Nephron (organoid): ENCODE results near the gene CYREN.
A peak's percentile ranks its signal among the peaks of the same experiment; 100 is the strongest.
"Not testable (repeated sequence)": the region's sequence is repeated elsewhere in the genome, so short reads cannot be mapped to it uniquely, and the experiment has no call there.

Source experiments
- H3K27ac Mint-ChIP-seq, 3 experiments: 2 replicates each; pipeline ENCODE4 v1.8.0; 2020; ENCODE audit warnings: mixed read lengths in 3 of 3, mild to moderate bottlenecking in 2 of 3, moderate library complexity in 1 of 3
- H3K27me3 Mint-ChIP-seq: 2 replicates; pipeline ENCODE4 v1.8.0; 2021; ENCODE audit warnings: low read depth, mild to moderate bottlenecking, moderate library complexity, mixed read lengths
- H3K36me3 Mint-ChIP-seq: 2 replicates; pipeline ENCODE4 v1.8.0; 2020; ENCODE audit warnings: low read depth, mixed read lengths
- H3K4me1 Mint-ChIP-seq: 2 replicates; pipeline ENCODE4 v1.8.0; 2020; ENCODE audit warnings: mixed read lengths
- H3K4me3 Mint-ChIP-seq, 3 experiments: 2 replicates each; pipeline ENCODE4 v1.8.0; 2020; ENCODE audit warnings: mild to moderate bottlenecking in 3 of 3, mixed read lengths in 3 of 3, moderate library complexity in 2 of 3
- H3K9me3 Mint-ChIP-seq: 2 replicates; pipeline ENCODE4 v1.8.0; 2020; ENCODE audit warnings: mixed read lengths
- CTCF ChIP-seq, 3 experiments: fragments of 200-600 bp; sonication (generic); IDR thresholded peaks; one replicate each; pipeline ENCODE4 v1.5.0; 2021; ENCODE audit warnings: antibody characterized with exemption in 3 of 3; ENCODE audit not compliant: unreplicated experiment in 3 of 3

The CYREN gene

GRCh38 chr7:135170998-135171481, 533 bp upstream of the CYREN start:
- peak overlapping the region; percentile 98 to 99 (median 99) for H3K27ac Mint-ChIP-seq
- not testable (repeated sequence) for H3K9me3 Mint-ChIP-seq, H3K27me3 Mint-ChIP-seq
- peak overlapping the region; percentile 90 to 95 (median 93) for H3K4me3 Mint-ChIP-seq
- H3K4me1 Mint-ChIP-seq: peaks cover 32% of the 10 kb centered on the region
- peak in 1 of 3 experiments; percentile 8 for TF ChIP-seq CTCF (IDR thresholded peaks at IDR 0.05; ENCODE audit: unreplicated experiment in 3 of 3)
- H3K36me3 Mint-ChIP-seq: peaks cover 41% of the 10 kb centered on the region

GRCh38 chr7:135169964-135170273, 588 bp downstream of the CYREN start:
- Mint-ChIP-seq H3K27ac (peak overlapping the region; percentile 93 to 99 (median 99)), H3K4me1 (peaks cover 32% of the 10 kb centered on the region), H3K4me3 (peak overlapping the region; percentile 90 to 95 (median 93)), H3K27me3 (no peaks in the 10 kb centered on the region), H3K36me3 (peaks cover 50% of the 10 kb centered on the region), H3K9me3 (no peaks in the 10 kb centered on the region)
- TF ChIP-seq CTCF (IDR thresholded peaks at IDR 0.05; ENCODE audit: unreplicated experiment in 3 of 3): no peak

- no peaks in the 10 kb centered on the region for H3K9me3 Mint-ChIP-seq
- H3K36me3 Mint-ChIP-seq: peaks cover 56% of the 10 kb centered on the region
- peaks cover 32% of the 10 kb centered on the region for H3K4me1 Mint-ChIP-seq
Measured at GRCh38 chr7:135169141-135169963, 1.2 kb downstream of the CYREN start.

GRCh38 chr7:135168489-135169140, 1.9 kb downstream of the CYREN start:
- Mint-ChIP-seq H3K36me3 (peaks cover 63% of the 10 kb centered on the region), H3K4me3 (peak overlapping the region; percentile 90 to 95 (median 93)), H3K27me3 (no peaks in the 10 kb centered on the region), H3K27ac (peak overlapping the region; percentile 93 to 99 (median 99)), H3K9me3 (no peaks in the 10 kb centered on the region), H3K4me1 (peaks cover 32% of the 10 kb centered on the region)
- TF ChIP-seq CTCF (IDR thresholded peaks at IDR 0.05; ENCODE audit: unreplicated experiment in 3 of 3): no peak

More at GRCh38 chr7:135169141-135169963, 1.2 kb downstream of the CYREN start:
- Mint-ChIP-seq H3K4me3 (peak overlapping the region; percentile 90 to 95 (median 93)), H3K27ac (peak overlapping the region; percentile 93 to 99 (median 99)), H3K27me3 (no peaks in the 10 kb centered on the region)
- TF ChIP-seq CTCF (IDR thresholded peaks at IDR 0.05; ENCODE audit: unreplicated experiment in 3 of 3): peak in 1 of 3 experiments; percentile 8

- Mint-ChIP-seq H3K27ac (peak overlapping the region; percentile 15 to 56 (median 52)), H3K4me1 (peaks cover 32% of the 10 kb centered on the region), H3K4me3 (peak overlapping the region; percentile 54 to 95 (median 93)), H3K9me3 (peaks cover under 1% of the 10 kb centered on the region), H3K36me3 (peaks cover 65% of the 10 kb centered on the region), H3K27me3 (no peaks in the 10 kb centered on the region)
- no peak for TF ChIP-seq CTCF (IDR thresholded peaks at IDR 0.05; ENCODE audit: unreplicated experiment in 3 of 3)
Measured at GRCh38 chr7:135168001-135168400, 2.5 kb downstream of the CYREN start.
